HG03442 (cell line): ENCODE data around the gene MYOZ3.

Experiments used
- ATAC-seq: cut with Tn5 transposase; IDR thresholded peaks from one replicate; pipeline ENCODE4 v1.9.1; 2021; ENCODE audit warnings: mild to moderate bottlenecking, moderate library complexity; ENCODE audit not compliant: unreplicated experiment

MYOZ3 gene

GRCh38 chr5:150626853-150627276 is 34.2 kb upstream of the MYOZ3 start:
- no peak for ATAC-seq

GRCh38 chr5:150627731-150628545 is 33.1 kb upstream of the MYOZ3 start:
- ATAC-seq = no peak

GRCh38 chr5:150628936-150629485 is 32.0 kb upstream of the MYOZ3 start:
- ATAC-seq = no peak

- no peak for ATAC-seq
Observed at GRCh38 chr5:150630016-150630415, 31.0 kb upstream of the MYOZ3 start.

- no peak for ATAC-seq
Observed at GRCh38 chr5:150630461-150631325, 30.4 kb upstream of the MYOZ3 start.

- ATAC-seq = no peak
Observed at GRCh38 chr5:150631326-150631701, 29.7 kb upstream of the MYOZ3 start.

- ATAC-seq = no peak
Observed at GRCh38 chr5:150632305-150633160, 28.5 kb upstream of the MYOZ3 start.

- ATAC-seq = no peak
Observed at GRCh38 chr5:150633429-150633828, 27.6 kb upstream of the MYOZ3 start.

GRCh38 chr5:150636391-150637244 is 24.4 kb upstream of the MYOZ3 start:
- ATAC-seq = no peak

- no peak for ATAC-seq
Observed at GRCh38 chr5:150637245-150638052, 23.6 kb upstream of the MYOZ3 start.

- no peak for ATAC-seq
Observed at GRCh38 chr5:150638053-150638444, 23.0 kb upstream of the MYOZ3 start.

GRCh38 chr5:150638488-150639376 is 22.3 kb upstream of the MYOZ3 start:
- no peak for ATAC-seq

- ATAC-seq = no peak
Observed at GRCh38 chr5:150639377-150639692, 21.7 kb upstream of the MYOZ3 start.

- no peak for ATAC-seq
Observed at GRCh38 chr5:150639751-150640150, 21.3 kb upstream of the MYOZ3 start.

- ATAC-seq = no peak
Observed at GRCh38 chr5:150640311-150641005, 20.6 kb upstream of the MYOZ3 start, which contains the start of gene SYNPO. Gene SYNPO (plus strand): TSS chr5:150640660. CDS start chr5:150648276, 7,616 bp downstream.

GRCh38 chr5:150641006-150641570 is 20.0 kb upstream of the MYOZ3 start:
- no peak for ATAC-seq
